Adrenal gland (tissue), 5 donors: ENCODE measurements around the gene WDFY4.

Source experiments
- POLR2A ChIP-seq, 2 donors: fragments of 450-650 bp; IDR thresholded peaks; one replicate each; pipeline ENCODE4 v1.6.1; 2017; ENCODE audit warnings: antibody characterized with exemption in 2 of 2, mild to moderate bottlenecking in 2 of 2, moderate library complexity in 1 of 2
- TF ChIP-seq, protein P1 (sequence below), 6 experiments: fragments of 450-650 bp in 4 of 6; fragments of 200-600 bp in 2 of 6; sonication (generic) in 1 of 6; IDR thresholded peaks; 1 replicate in 5 of 6; 2 replicates in 1 of 6; pipeline versions ENCODE4 v1.5.1 to v1.8.0; 2016 to 2021; ENCODE audit warnings: antibody characterized with exemption in 6 of 6, mild to moderate bottlenecking in 2 of 6, moderate library complexity in 1 of 6
- donor health status: DM: no; HTN: no; CAD: no.

DNA sequence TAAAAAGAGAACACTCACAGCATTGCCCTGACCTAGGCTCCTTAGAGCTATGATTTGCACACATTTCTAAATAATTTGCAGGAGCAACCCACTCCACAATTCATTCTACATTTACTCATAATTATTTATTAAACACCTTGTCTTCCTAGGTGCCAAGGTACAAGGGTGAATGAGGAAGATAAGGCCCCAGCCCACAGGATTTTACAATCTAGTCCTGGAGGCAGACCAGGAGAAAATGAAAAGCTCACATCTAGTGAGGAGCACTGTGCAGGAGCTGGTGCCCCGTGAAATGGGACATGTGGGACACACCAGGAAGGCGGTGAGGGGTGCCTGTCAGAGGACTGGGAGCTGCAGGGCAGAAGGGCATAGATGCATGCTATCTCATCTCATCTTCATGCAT lies 314.7 kb downstream of the WDFY4 start:
- no peak for TF ChIP-seq POLR2A (IDR thresholded peaks at IDR 0.05)
- TF ChIP-seq, protein P1, sequence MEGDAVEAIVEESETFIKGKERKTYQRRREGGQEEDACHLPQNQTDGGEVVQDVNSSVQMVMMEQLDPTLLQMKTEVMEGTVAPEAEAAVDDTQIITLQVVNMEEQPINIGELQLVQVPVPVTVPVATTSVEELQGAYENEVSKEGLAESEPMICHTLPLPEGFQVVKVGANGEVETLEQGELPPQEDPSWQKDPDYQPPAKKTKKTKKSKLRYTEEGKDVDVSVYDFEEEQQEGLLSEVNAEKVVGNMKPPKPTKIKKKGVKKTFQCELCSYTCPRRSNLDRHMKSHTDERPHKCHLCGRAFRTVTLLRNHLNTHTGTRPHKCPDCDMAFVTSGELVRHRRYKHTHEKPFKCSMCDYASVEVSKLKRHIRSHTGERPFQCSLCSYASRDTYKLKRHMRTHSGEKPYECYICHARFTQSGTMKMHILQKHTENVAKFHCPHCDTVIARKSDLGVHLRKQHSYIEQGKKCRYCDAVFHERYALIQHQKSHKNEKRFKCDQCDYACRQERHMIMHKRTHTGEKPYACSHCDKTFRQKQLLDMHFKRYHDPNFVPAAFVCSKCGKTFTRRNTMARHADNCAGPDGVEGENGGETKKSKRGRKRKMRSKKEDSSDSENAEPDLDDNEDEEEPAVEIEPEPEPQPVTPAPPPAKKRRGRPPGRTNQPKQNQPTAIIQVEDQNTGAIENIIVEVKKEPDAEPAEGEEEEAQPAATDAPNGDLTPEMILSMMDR (IDR thresholded peaks at IDR 0.05) = no peak
